GM23338 (cell line): Measurements from ENCODE around the gene FKBP10. TPM values are rescaled to one million over a fixed set of nuclear protein-coding genes. Genes with fewer than 3 reads are reported as not detected.

ENCODE experiments used
- ATAC-seq: fragments of 200-7000 bp; cut with Tn5 transposase; 3 replicates; pipeline ENCODE4 v1.9.1; 2020
- DNase-seq: peaks from one replicate; pipeline ENCODE4 v3.0.0-alpha.2; 2015; ENCODE audit warnings: low spot score
- H2AFZ ChIP-seq: fragments of 200-600 bp; sonication (generic); 2 replicates; pipeline ENCODE4 v1.8.0; 2016; ENCODE audit warnings: antibody characterized with exemption, mild to moderate bottlenecking, moderate library complexity
- H3F3A ChIP-seq: fragments of 200-600 bp; sonication (generic); replicated peaks from 2 replicates; pipeline ENCODE4 v1.8.0; 2017; ENCODE audit warnings: antibody characterized with exemption, mixed run types, low read depth
- H3K27ac ChIP-seq: fragments of 200-600 bp; sonication (generic); 2 replicates; pipeline ENCODE4 v1.6.1; 2016; ENCODE audit warnings: low read depth
- H3K27me3 ChIP-seq: fragments of 200-600 bp; sonication (generic); 2 replicates; pipeline ENCODE4 v1.8.0; 2016; ENCODE audit warnings: mild to moderate bottlenecking, mixed run types, moderate library complexity; ENCODE audit not compliant: insufficient read depth
- H3K36me3 ChIP-seq: fragments of 200-600 bp; sonication (generic); 2 replicates; pipeline ENCODE4 v1.8.0; 2016; ENCODE audit warnings: mild to moderate bottlenecking; ENCODE audit not compliant: insufficient read depth
- H3K4me1 ChIP-seq: fragments of 200-600 bp; sonication (generic); 2 replicates; pipeline ENCODE4 v1.8.0; 2016; ENCODE audit warnings: mild to moderate bottlenecking, moderate library complexity; ENCODE audit not compliant: insufficient read depth
- H3K4me2 ChIP-seq: fragments of 200-600 bp; sonication (generic); 2 replicates; pipeline ENCODE4 v1.7.1; 2017; ENCODE audit warnings: mixed run types
- H3K4me3 ChIP-seq: fragments of 200-600 bp; sonication (generic); 2 replicates; pipeline ENCODE4 v1.6.1; 2016; ENCODE audit warnings: mixed run types
- H3K79me2 ChIP-seq: fragments of 200-600 bp; sonication (generic); replicated peaks from 2 replicates; pipeline ENCODE4 v1.8.0; 2017; ENCODE audit warnings: mild to moderate bottlenecking; ENCODE audit not compliant: insufficient read depth
- H3K9me2 ChIP-seq: fragments of 200-600 bp; sonication (generic); 2 replicates; pipeline ENCODE4 v1.8.0; 2017; ENCODE audit not compliant: insufficient read depth
- H4K20me1 ChIP-seq: fragments of 200-600 bp; sonication (generic); replicated peaks from 2 replicates; pipeline ENCODE4 v1.8.0; 2017; ENCODE audit warnings: mild to moderate bottlenecking; ENCODE audit not compliant: insufficient read depth
- H3K27ac Mint-ChIP-seq: 2 replicates; pipeline ENCODE4 v1.8.0; 2020; ENCODE audit warnings: inconsistent platforms, mild to moderate bottlenecking, moderate library complexity, mixed read lengths
- H3K27me3 Mint-ChIP-seq: 3 replicates; pipeline ENCODE4 v1.8.0; 2022; ENCODE audit warnings: low read depth, mild to moderate bottlenecking, moderate library complexity, mixed read lengths, inconsistent platforms; ENCODE audit not compliant: insufficient read depth, poor library complexity
- H3K36me3 Mint-ChIP-seq: 3 replicates; pipeline ENCODE4 v1.8.0; 2021; ENCODE audit warnings: low read depth, mild to moderate bottlenecking, inconsistent platforms, moderate library complexity, mixed read lengths
- H3K4me1 Mint-ChIP-seq: 3 replicates; pipeline ENCODE4 v1.8.0; 2020; ENCODE audit warnings: mild to moderate bottlenecking, inconsistent platforms, mixed read lengths
- H3K4me3 Mint-ChIP-seq: 3 replicates; pipeline ENCODE4 v1.8.0; 2021; ENCODE audit warnings: moderate library complexity, mild to moderate bottlenecking, inconsistent platforms, mixed read lengths
- H3K9me3 Mint-ChIP-seq: 3 replicates; pipeline ENCODE4 v1.8.0; 2020; ENCODE audit warnings: moderate library complexity, mild to moderate bottlenecking, inconsistent platforms, mixed read lengths
- CREB1 ChIP-seq: fragments of 250-450 bp; sonication (Bioruptor Pico); IDR thresholded peaks from 2 replicates; pipeline ENCODE4 v1.5.0; 2020; ENCODE audit warnings: low read depth, mild to moderate bottlenecking, moderate library complexity
- EZH2phosphoT487 ChIP-seq: fragments of 200-600 bp; sonication (generic); IDR thresholded peaks from one replicate; pipeline ENCODE4 v1.8.1; 2018; ENCODE audit warnings: antibody characterized with exemption; ENCODE audit not compliant: unreplicated experiment
- NANOG ChIP-seq: IDR thresholded peaks from 2 replicates; pipeline ENCODE4 v1.6.1; 2016; ENCODE audit warnings: antibody characterized with exemption, borderline replicate concordance
- POLR2AphosphoS5 ChIP-seq: IDR thresholded peaks from 2 replicates; pipeline ENCODE4 v1.6.1; 2016; ENCODE audit warnings: antibody characterized with exemption, low read depth
- REST ChIP-seq: IDR thresholded peaks from one replicate; pipeline ENCODE4 v1.6.1; 2018; ENCODE audit warnings: antibody characterized with exemption; ENCODE audit not compliant: unreplicated experiment
- ZNF331 ChIP-seq: fragments of 250-450 bp; sonication (Bioruptor Pico); IDR thresholded peaks from 2 replicates; pipeline ENCODE4 v1.5.0; 2020; ENCODE audit warnings: low read depth, mild to moderate bottlenecking, moderate library complexity
- polyA plus RNA-seq: library from polyadenylated mRNA; unstranded; fragments of >200 nt; fragmentation: Nextera tagmentation; extraction: Ambion mirVana; gene quantifications from 2 replicates; pipeline ENCODE4 v1.2.1, GENCODE V29; 2016
- total RNA-seq: library from RNA; depleted of rRNA; stranded (reverse); fragments of >200 nt; shearing (Covaris generic); gene quantifications from 2 replicates; pipeline ENCODE4 v1.2.3, GENCODE V29; 2014
- TF ChIP-seq, protein P1 (sequence below), 2 experiments: fragments of 200-600 bp in 1 of 2; sonication (generic) in 1 of 2; conservative IDR thresholded peaks; 2 replicates each; pipeline versions ENCODE4 v1.5.1 to v1.6.1; 2016 to 2017; ENCODE audit warnings: antibody characterized with exemption in 2 of 2, low read depth in 2 of 2, mild to moderate bottlenecking in 2 of 2, moderate library complexity in 1 of 2

FKBP10 gene
- total and polyA plus RNA-seq, 2 experiments from 2014 or later, result 26.2 to 151 TPM

DNA sequence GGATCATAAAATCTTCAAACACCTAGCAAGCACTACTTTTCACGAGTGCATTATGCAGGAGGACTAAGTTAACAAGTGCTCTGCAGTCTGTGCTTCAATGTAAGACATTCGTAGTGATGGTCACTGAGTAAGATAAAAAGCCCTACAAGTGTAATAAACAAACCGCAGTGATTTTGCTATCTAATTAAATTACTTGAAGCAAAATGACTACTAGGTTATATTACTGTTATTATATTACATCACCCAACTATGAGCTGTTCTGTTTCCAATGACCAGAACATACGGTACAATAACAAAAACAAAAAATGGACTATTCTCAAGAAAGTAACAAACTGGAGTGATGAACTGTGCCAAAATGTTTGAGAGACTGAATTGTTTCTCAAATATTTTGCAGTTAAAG lies 36.0 kb downstream of the FKBP10 start:
- ATAC-seq (no peak), DNase-seq (no peak)
- no peak overlapping the region for H2AFZ ChIP-seq
- TF ChIP-seq, protein P1, sequence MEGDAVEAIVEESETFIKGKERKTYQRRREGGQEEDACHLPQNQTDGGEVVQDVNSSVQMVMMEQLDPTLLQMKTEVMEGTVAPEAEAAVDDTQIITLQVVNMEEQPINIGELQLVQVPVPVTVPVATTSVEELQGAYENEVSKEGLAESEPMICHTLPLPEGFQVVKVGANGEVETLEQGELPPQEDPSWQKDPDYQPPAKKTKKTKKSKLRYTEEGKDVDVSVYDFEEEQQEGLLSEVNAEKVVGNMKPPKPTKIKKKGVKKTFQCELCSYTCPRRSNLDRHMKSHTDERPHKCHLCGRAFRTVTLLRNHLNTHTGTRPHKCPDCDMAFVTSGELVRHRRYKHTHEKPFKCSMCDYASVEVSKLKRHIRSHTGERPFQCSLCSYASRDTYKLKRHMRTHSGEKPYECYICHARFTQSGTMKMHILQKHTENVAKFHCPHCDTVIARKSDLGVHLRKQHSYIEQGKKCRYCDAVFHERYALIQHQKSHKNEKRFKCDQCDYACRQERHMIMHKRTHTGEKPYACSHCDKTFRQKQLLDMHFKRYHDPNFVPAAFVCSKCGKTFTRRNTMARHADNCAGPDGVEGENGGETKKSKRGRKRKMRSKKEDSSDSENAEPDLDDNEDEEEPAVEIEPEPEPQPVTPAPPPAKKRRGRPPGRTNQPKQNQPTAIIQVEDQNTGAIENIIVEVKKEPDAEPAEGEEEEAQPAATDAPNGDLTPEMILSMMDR (conservative IDR thresholded peaks at IDR 0.05; ENCODE audit: low read depth in 2 of 2), result no peak
- H3K4me1 ChIP-seq, result no peaks in the 10 kb centered on the region
- no peak overlapping the region for H3K4me2 ChIP-seq
- no peaks in the 10 kb centered on the region for H3K9me2 ChIP-seq
- no peak overlapping the region for H3K4me3 ChIP-seq
- Mint-ChIP-seq H3K27me3 (no peaks in the 10 kb centered on the region), H3K27ac (no peak overlapping the region), H3K9me3 (no peaks in the 10 kb centered on the region), H3K4me3 (no peak overlapping the region), H3K36me3 (peaks cover 9% of the 10 kb centered on the region; the same call in 2 of the 3 replicates), H3K4me1 (no peaks in the 10 kb centered on the region)
- peaks cover 11% of the 10 kb centered on the region for H4K20me1 ChIP-seq
- H3K79me2 ChIP-seq, result peaks cover 48% of the 10 kb centered on the region
- H3F3A ChIP-seq, result 0 out of 2 replicates have a peak, but pooled peaks cover 5% of the 10 kb centered on the region
- no peak overlapping the region for H3K27ac ChIP-seq
- no peaks in the 10 kb centered on the region for H3K27me3 ChIP-seq
- no peaks in the 10 kb centered on the region; the same call in 1 of the 2 replicates for H3K36me3 ChIP-seq

GRCh38 chr17:41849251-41849990 lies 36.6 kb downstream of the FKBP10 start:
- H4K20me1 ChIP-seq, result peaks cover 17% of the 10 kb centered on the region
- H3K9me2 ChIP-seq, result no peaks in the 10 kb centered on the region
- no peak overlapping the region for H3K4me3 Mint-ChIP-seq
- no peaks in the 10 kb centered on the region for H3K27me3 ChIP-seq
- H3K36me3 Mint-ChIP-seq, result peaks cover 14% of the 10 kb centered on the region; the same call in 2 of the 3 replicates
- no peak overlapping the region for H2AFZ ChIP-seq
- peaks cover 2% of the 10 kb centered on the region; the same call in 1 of the 2 replicates for H3K36me3 ChIP-seq
- DNase-seq (no peak), ATAC-seq (no peak)
- no peak overlapping the region; the same call in 1 of the 2 replicates for H3K27ac Mint-ChIP-seq
- H3K9me3 Mint-ChIP-seq, result no peaks in the 10 kb centered on the region
- H3K4me1 Mint-ChIP-seq, result no peaks in the 10 kb centered on the region
- no peaks in the 10 kb centered on the region for H3K27me3 Mint-ChIP-seq
- H3K79me2 ChIP-seq, result peaks cover 54% of the 10 kb centered on the region
- H3K4me3 ChIP-seq, result no peak overlapping the region
- 0 out of 2 replicates have a peak, but pooled peaks cover 5% of the 10 kb centered on the region for H3F3A ChIP-seq
- no peak overlapping the region for H3K4me2 ChIP-seq
- no peaks in the 10 kb centered on the region for H3K4me1 ChIP-seq
- H3K27ac ChIP-seq, result no peak overlapping the region
- TF ChIP-seq EZH2phosphoT487, result no peak
- TF ChIP-seq NANOG, result no peak
- TF ChIP-seq, protein P1 (conservative IDR thresholded peaks at IDR 0.05; ENCODE audit: low read depth in 2 of 2), result no peak
- no peak for TF ChIP-seq POLR2AphosphoS5
- no peak for TF ChIP-seq ZNF331 (CRISPR knock-in tag)
- TF ChIP-seq REST, result no peak
- no peak for TF ChIP-seq CREB1 (CRISPR knock-in tag)
